SK-N-SH treated with all-trans-retinoic acid at 6 μM for 48 hours (cell line): ENCODE measurements around the gene SDK1.

Experiments used
- ATAC-seq: fragments of 200-7000 bp; cut with Tn5 transposase; 3 replicates; pipeline ENCODE4 v1.9.1; 2020; ENCODE audit warnings: mild to moderate bottlenecking, moderate library complexity
- BACH2 ChIP-seq: fragments of 250-450 bp; sonication (Bioruptor Pico); IDR thresholded peaks from 2 replicates; pipeline ENCODE4 v1.9.0; 2021; ENCODE audit warnings: mild to moderate bottlenecking, borderline replicate concordance
- CSRNP3 ChIP-seq: fragments of 250-450 bp; sonication (Bioruptor Pico); IDR thresholded peaks from 2 replicates; pipeline ENCODE4 v1.5.1; 2021; ENCODE audit warnings: mild to moderate bottlenecking, moderate library complexity
- GLIS3 ChIP-seq: fragments of 250-450 bp; sonication (Bioruptor Pico); IDR thresholded peaks from 2 replicates; pipeline ENCODE4 v1.5.0; 2020; ENCODE audit warnings: mild to moderate bottlenecking, moderate library complexity
- ISL1 ChIP-seq: fragments of 250-450 bp; sonication (Bioruptor Pico); IDR thresholded peaks from 2 replicates; pipeline ENCODE4 v2.1.2; 2022; ENCODE audit warnings: mild to moderate bottlenecking, moderate library complexity
- OSR1 ChIP-seq: fragments of 250-450 bp; sonication (Bioruptor Pico); IDR thresholded peaks from 2 replicates; pipeline ENCODE4 v1.8.0; 2022; ENCODE audit warnings: moderate library complexity, mild to moderate bottlenecking, inconsistent platforms
- PATZ1 ChIP-seq: fragments of 250-450 bp; sonication (Bioruptor Pico); IDR thresholded peaks from 2 replicates; pipeline ENCODE4 v1.8.0; 2020; ENCODE audit warnings: mild to moderate bottlenecking, moderate library complexity, borderline replicate concordance
- POU6F1 ChIP-seq: fragments of 250-450 bp; sonication (Bioruptor Pico); IDR thresholded peaks from 2 replicates; pipeline ENCODE4 v1.8.0; 2021; ENCODE audit warnings: low read depth, mild to moderate bottlenecking, moderate library complexity, borderline replicate concordance
- PPARA ChIP-seq: fragments of 250-450 bp; sonication (Bioruptor Pico); IDR thresholded peaks from 2 replicates; pipeline ENCODE4 v1.5.0; 2020; ENCODE audit warnings: mild to moderate bottlenecking, borderline replicate concordance
- RARB ChIP-seq: fragments of 250-450 bp; sonication (Bioruptor Pico); IDR thresholded peaks from 2 replicates; pipeline ENCODE4 v1.8.0; 2021; ENCODE audit warnings: mild to moderate bottlenecking, moderate library complexity
- TCF4 ChIP-seq: fragments of 250-450 bp; sonication (Bioruptor Pico); IDR thresholded peaks from 2 replicates; pipeline ENCODE4 v1.8.0; 2021; ENCODE audit warnings: mild to moderate bottlenecking, moderate library complexity, borderline replicate concordance
- TOX ChIP-seq: fragments of 250-450 bp; sonication (Bioruptor Pico); IDR thresholded peaks from 2 replicates; pipeline ENCODE4 v1.8.0; 2021; ENCODE audit warnings: mild to moderate bottlenecking, moderate library complexity, borderline replicate concordance
- TSHZ2 ChIP-seq: fragments of 250-450 bp; sonication (Bioruptor Pico); IDR thresholded peaks from 2 replicates; pipeline ENCODE4 v1.5.0; 2020; ENCODE audit warnings: mild to moderate bottlenecking, moderate library complexity
- ZC3H10 ChIP-seq: fragments of 250-450 bp; sonication (Bioruptor Pico); IDR thresholded peaks from 2 replicates; pipeline ENCODE4 v1.5.1; 2021; ENCODE audit warnings: mild to moderate bottlenecking, moderate library complexity
- ZFP3 ChIP-seq: fragments of 250-450 bp; sonication (Bioruptor Pico); IDR thresholded peaks from 2 replicates; pipeline ENCODE4 v1.5.0; 2020; ENCODE audit warnings: mild to moderate bottlenecking, moderate library complexity
- ZFP30 ChIP-seq: fragments of 450-650 bp; formaldehyde crosslinking; IDR thresholded peaks from 2 replicates; pipeline ENCODE4 v1.5.0; 2022; ENCODE audit warnings: mild to moderate bottlenecking, moderate library complexity
- ZNF565 ChIP-seq: fragments of 450-650 bp; formaldehyde crosslinking; conservative IDR thresholded peaks from 2 replicates; pipeline ENCODE4 v1.5.0; 2020; ENCODE audit warnings: low read depth, mild to moderate bottlenecking, moderate library complexity
- ZNF70 ChIP-seq: fragments of 450-650 bp; formaldehyde crosslinking; IDR thresholded peaks from 2 replicates; pipeline ENCODE4 v1.5.0; 2020; ENCODE audit warnings: mild to moderate bottlenecking, moderate library complexity
- ZNF8 ChIP-seq: fragments of 450-650 bp; formaldehyde crosslinking; IDR thresholded peaks from 2 replicates; pipeline ENCODE4 v1.5.0; 2020; ENCODE audit warnings: mild to moderate bottlenecking, moderate library complexity

Gene SDK1

GRCh38 chr7:4073052-4073451 lies 772.0 kb downstream of the SDK1 start:
- ATAC-seq = no peak
- TF ChIP-seq ZC3H10 (CRISPR knock-in tag) (no peak), ZFP30 (CRISPR knock-in tag) (no peak), ZNF8 (no peak), PATZ1 (no peak), PPARA (CRISPR knock-in tag) (no peak), TCF4 (CRISPR knock-in tag) (no peak), ISL1 (CRISPR knock-in tag) (no peak), CSRNP3 (CRISPR knock-in tag) (no peak), TSHZ2 (CRISPR knock-in tag) (no peak), GLIS3 (CRISPR knock-in tag) (no peak)
- TF ChIP-seq, all 23 proteins: peak for 0

GRCh38 chr7:4073750-4074149 lies 772.7 kb downstream of the SDK1 start:
- TF ChIP-seq TCF4 (CRISPR knock-in tag) = no peak
- no peak for TF ChIP-seq ZC3H10 (CRISPR knock-in tag)
- TF ChIP-seq OSR1 (CRISPR knock-in tag) = no peak
- TF ChIP-seq GLIS3 (CRISPR knock-in tag) = no peak
- TF ChIP-seq ZNF565 (CRISPR knock-in tag) = no peak
- TF ChIP-seq BACH2 = no peak
- no peak for TF ChIP-seq ZNF70 (CRISPR knock-in tag)
- no peak for TF ChIP-seq ZFP3 (CRISPR knock-in tag)
- TF ChIP-seq TOX = no peak
- TF ChIP-seq PPARA (CRISPR knock-in tag) = no peak
- TF ChIP-seq RARB (CRISPR knock-in tag) = no peak
- no peak for TF ChIP-seq POU6F1 (CRISPR knock-in tag)
- TF ChIP-seq PATZ1 = no peak
- no peak for TF ChIP-seq ZNF8
- ATAC-seq = no peak

DNA sequence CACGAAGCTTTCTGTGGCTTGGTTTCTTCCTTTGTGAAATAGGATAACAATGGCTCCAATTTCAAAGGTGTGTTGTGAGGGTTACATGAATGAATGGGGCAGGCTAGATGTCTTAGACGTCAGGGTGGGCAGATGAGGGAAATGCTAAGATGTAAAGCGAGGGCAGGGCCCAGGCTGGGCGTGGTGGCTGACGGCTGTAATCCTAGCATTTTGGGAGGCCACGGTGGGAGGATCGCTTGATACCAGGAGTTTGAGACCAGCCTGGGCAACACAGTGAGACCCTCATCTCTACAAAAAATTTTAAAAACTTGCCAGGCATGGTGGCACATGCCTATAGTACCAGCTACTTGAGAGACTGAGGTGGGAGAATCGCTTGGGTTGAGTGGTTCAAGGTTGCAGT lies 773.4 kb downstream of the SDK1 start:
- no peak for ATAC-seq

More for the DNA sequence above, 773.4 kb downstream of the SDK1 start:
- TF ChIP-seq GLIS3 (CRISPR knock-in tag) (no peak), TCF4 (CRISPR knock-in tag) (no peak), TSHZ2 (CRISPR knock-in tag) (no peak), PPARA (CRISPR knock-in tag) (no peak)
- TF ChIP-seq, all 23 proteins: peak for 0
